Fibroblast of lung (primary cell): ENCODE measurements around the gene KRT8. TPM values are rescaled to one million over a fixed set of nuclear protein-coding genes. Genes with fewer than 3 reads are reported as not detected.

Source experiments
- DNase-seq, 2 donors: peaks; one replicate each; pipeline versions ENCODE4 v3.0.0 to v3.0.0-alpha.2; 2010; ENCODE audit warnings: low read depth in 2 of 2
- H2AFZ ChIP-seq: 2 replicates; pipeline ENCODE4 v1.5.1; 2012; ENCODE audit warnings: low read length, control low read depth, inconsistent platforms
- H3K27ac ChIP-seq: 2 replicates; pipeline ENCODE4 v1.5.1; 2011; ENCODE audit warnings: low read length, control low read depth; ENCODE audit not compliant: insufficient read depth
- H3K27me3 ChIP-seq: 2 replicates; pipeline ENCODE4 v1.5.1; 2011; ENCODE audit warnings: mild to moderate bottlenecking, low read length; ENCODE audit not compliant: control insufficient read depth, insufficient read depth
- H3K36me3 ChIP-seq: 2 replicates; pipeline ENCODE4 v1.5.1; 2011; ENCODE audit warnings: low read length; ENCODE audit not compliant: control insufficient read depth, insufficient read depth
- H3K4me1 ChIP-seq: 2 replicates; pipeline ENCODE4 v1.5.1; 2011; ENCODE audit warnings: low read length; ENCODE audit not compliant: control insufficient read depth, insufficient read depth; ENCODE audit errors: extremely low read depth
- H3K4me2 ChIP-seq: 2 replicates; pipeline ENCODE4 v1.5.1; 2011; ENCODE audit warnings: low read length, control low read depth; ENCODE audit not compliant: insufficient read depth; ENCODE audit errors: extremely low read depth
- H3K4me3 ChIP-seq, 4 experiments: fragments of 200-600 bp in 1 of 4; sonication (generic) in 1 of 4; replicated peaks in 1 of 4; 2 replicates each; pipeline ENCODE4 v1.5.1; 2011 to 2016; ENCODE audit warnings: low read length in 4 of 4, low read depth in 3 of 4, mild to moderate bottlenecking in 3 of 4, control low read depth in 2 of 4, inconsistent platforms in 1 of 4, mixed read lengths in 1 of 4; ENCODE audit not compliant: insufficient read depth in 1 of 4; ENCODE audit errors: control extremely low read depth in 1 of 4
- H3K79me2 ChIP-seq: 2 replicates; pipeline ENCODE4 v1.5.1; 2012; ENCODE audit warnings: mild to moderate bottlenecking, low read length, inconsistent platforms; ENCODE audit not compliant: control insufficient read depth, insufficient read depth
- H3K9ac ChIP-seq: 2 replicates; pipeline ENCODE4 v1.5.1; 2011; ENCODE audit warnings: mild to moderate bottlenecking, low read length, control low read depth; ENCODE audit not compliant: insufficient read depth
- H3K9me3 ChIP-seq: 2 replicates; pipeline ENCODE4 v1.5.1; 2012; ENCODE audit warnings: low read depth, low read length; ENCODE audit not compliant: control insufficient read depth, insufficient read depth
- H4K20me1 ChIP-seq: 2 replicates; pipeline ENCODE4 v1.5.1; 2011; ENCODE audit warnings: low read length; ENCODE audit not compliant: control insufficient read depth, insufficient read depth; ENCODE audit errors: extremely low read depth
- EZH2 ChIP-seq: IDR thresholded peaks from 2 replicates; pipeline ENCODE4 v1.5.1; 2012; ENCODE audit warnings: low read length, control low read depth, mild to moderate bottlenecking; ENCODE audit errors: missing control alignments
- polyA plus RNA-seq, 2 donors: library from polyadenylated mRNA; depleted of rRNA in 1 of 2; stranded (reverse) in 1 of 2; unstranded in 1 of 2; fragments of >200 nt; gene quantifications; 2 replicates each; pipeline ENCODE4 v1.2.1, GENCODE V29; 2011 to 2012; ENCODE audit warnings: missing spikeins in 1 of 2
- total RNA-seq: library from RNA; depleted of rRNA; stranded (reverse); fragments of >200 nt; gene quantifications from 2 replicates; pipeline ENCODE4 v1.2.1, GENCODE V29; 2014
- TF ChIP-seq, protein P1 (sequence below), 2 donors: IDR thresholded peaks in 1 of 2; conservative IDR thresholded peaks in 1 of 2; 1 replicate in 1 of 2; 2 replicates in 1 of 2; pipeline ENCODE4 v1.5.1; 2011 to 2012; ENCODE audit warnings: low read length in 2 of 2, control low read depth in 1 of 2, inconsistent platforms in 1 of 2, low read depth in 1 of 2, mild to moderate bottlenecking in 1 of 2

KRT8 gene
- total and polyA plus RNA-seq, 2 donors (not counting 1 experiment from before 2014, with no cell fraction given): 0.66 to 16.3 TPM

DNA sequence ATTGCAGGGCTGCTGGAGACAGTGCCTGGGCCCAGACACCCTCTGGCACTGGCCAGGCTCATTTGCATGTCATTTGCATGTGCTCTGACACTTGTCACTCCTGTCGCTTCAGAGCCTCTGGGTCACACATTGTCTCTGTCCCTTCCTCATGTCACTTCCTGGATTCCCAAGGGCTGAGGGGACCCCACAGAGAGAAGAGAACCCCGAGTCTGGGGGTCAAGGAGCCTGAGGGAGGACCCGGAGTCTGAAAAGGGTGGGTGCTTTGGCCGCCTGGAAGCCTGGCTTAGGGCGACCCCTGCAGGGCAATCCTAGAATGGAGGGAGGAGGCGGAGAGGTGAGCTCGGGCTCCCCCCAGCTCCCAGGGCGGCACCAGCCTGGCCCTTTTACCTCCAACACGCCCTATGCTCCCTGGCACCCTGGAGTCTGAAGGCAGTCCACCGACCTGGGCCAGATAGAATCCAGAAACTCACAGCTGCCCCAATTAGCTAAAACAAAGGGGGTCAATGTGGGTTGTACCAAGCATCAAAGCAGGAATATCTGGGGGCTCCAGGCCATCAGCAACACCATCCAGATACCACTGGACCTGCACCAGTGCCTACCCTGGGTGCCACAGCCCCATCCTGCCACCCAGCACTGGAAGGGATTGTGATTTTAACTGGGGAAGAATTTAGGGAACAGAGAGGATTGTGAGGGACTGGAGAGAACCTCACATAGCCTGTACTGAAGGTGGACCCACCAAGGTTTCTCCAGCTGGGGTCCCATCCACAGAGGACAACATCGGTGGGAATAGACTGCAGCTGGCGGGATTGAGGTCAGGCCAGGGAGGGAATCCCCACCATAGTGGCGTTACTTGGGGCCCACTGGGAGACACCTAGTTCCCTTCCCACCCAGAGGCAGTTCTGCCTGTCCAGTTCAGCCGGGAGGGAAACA, 34.2 kb downstream of the KRT8 start:
- peaks cover 34% of the 10 kb centered on the region for H3K4me1 ChIP-seq
- H3K79me2 ChIP-seq: no peaks in the 10 kb centered on the region
- peak overlapping the region; percentile 12 for H2AFZ ChIP-seq
- peak overlapping the region; percentile 82 for H3K27ac ChIP-seq
- TF ChIP-seq EZH2: no peak
- TF ChIP-seq, protein P1, sequence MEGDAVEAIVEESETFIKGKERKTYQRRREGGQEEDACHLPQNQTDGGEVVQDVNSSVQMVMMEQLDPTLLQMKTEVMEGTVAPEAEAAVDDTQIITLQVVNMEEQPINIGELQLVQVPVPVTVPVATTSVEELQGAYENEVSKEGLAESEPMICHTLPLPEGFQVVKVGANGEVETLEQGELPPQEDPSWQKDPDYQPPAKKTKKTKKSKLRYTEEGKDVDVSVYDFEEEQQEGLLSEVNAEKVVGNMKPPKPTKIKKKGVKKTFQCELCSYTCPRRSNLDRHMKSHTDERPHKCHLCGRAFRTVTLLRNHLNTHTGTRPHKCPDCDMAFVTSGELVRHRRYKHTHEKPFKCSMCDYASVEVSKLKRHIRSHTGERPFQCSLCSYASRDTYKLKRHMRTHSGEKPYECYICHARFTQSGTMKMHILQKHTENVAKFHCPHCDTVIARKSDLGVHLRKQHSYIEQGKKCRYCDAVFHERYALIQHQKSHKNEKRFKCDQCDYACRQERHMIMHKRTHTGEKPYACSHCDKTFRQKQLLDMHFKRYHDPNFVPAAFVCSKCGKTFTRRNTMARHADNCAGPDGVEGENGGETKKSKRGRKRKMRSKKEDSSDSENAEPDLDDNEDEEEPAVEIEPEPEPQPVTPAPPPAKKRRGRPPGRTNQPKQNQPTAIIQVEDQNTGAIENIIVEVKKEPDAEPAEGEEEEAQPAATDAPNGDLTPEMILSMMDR (conservative IDR thresholded peaks at IDR 0.05 in 1 of 2, IDR thresholded peaks at IDR 0.05 in 1 of 2; ENCODE audit: low read depth in 1 of 2, low read length in 2 of 2): peak; percentile 46 to 73
- peak overlapping the region; percentile 56 for H3K4me2 ChIP-seq
- H3K9me3 ChIP-seq: no peaks in the 10 kb centered on the region
- no peaks in the 10 kb centered on the region for H3K36me3 ChIP-seq
- no peaks in the 10 kb centered on the region for H3K27me3 ChIP-seq
- H3K4me3 ChIP-seq: no peak overlapping the region
- peak in 1 of 2 donors; percentile 30 for DNase-seq
- no peak overlapping the region for H3K9ac ChIP-seq
- H4K20me1 ChIP-seq: no peaks in the 10 kb centered on the region

DNA sequence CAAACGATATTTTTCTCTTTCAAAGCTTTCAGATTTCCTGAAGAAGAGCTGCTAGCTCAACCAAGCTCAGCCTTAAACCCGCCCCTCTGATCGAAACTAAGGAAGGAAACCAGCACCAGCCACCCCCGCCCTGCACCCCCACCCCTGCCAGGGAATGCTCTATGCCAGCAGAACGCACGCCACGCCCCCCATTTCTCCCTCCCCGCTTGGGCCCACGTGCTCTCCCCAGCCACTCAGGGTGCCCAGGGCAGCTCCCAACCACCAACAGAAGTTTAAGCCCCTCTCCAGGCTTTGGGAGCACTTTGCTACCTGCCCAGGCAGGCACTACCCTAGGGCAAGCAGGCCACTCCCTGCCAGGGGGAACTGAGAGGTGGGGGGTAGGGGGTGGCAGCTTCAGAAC, 37.2 kb downstream of the KRT8 start:
- Histone ChIP-seq H3K9me3 (no peaks in the 10 kb centered on the region), H3K36me3 (no peaks in the 10 kb centered on the region), H3K9ac (no peak overlapping the region), H3K4me3 (no peak overlapping the region), H3K4me1 (peaks cover 20% of the 10 kb centered on the region), H3K79me2 (no peaks in the 10 kb centered on the region), H3K27me3 (no peaks in the 10 kb centered on the region), H3K4me2 (no peak overlapping the region), H4K20me1 (no peaks in the 10 kb centered on the region), H3K27ac (no peak overlapping the region), H2AFZ (no peak overlapping the region)
- no peak for TF ChIP-seq EZH2
- TF ChIP-seq, protein P1 (conservative IDR thresholded peaks at IDR 0.05 in 1 of 2, IDR thresholded peaks at IDR 0.05 in 1 of 2; ENCODE audit: low read depth in 1 of 2, low read length in 2 of 2): no peak
- DNase-seq: no peak

DNA sequence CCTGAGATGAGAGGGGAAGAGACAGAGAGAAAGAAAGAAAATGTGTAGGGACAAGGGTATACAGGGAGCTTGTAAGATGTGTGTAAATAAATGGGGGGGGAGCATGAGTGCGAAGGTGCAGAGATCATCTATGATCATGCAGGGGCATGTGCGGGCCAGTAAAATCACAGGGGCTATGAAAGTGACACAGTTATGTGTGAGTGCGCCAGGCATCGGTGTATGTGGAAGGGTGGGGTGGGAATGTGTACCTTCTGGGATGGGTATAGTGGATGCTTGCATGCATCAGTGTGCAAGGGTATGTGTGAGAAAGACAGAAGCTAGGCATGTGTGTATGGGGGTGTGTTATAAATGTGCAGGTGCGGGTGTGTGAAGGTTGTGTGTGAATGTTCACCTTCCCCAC, 37.7 kb downstream of the KRT8 start:
- Histone ChIP-seq H3K79me2 (no peaks in the 10 kb centered on the region), H3K27me3 (no peaks in the 10 kb centered on the region)
- TF ChIP-seq EZH2: no peak
- TF ChIP-seq, protein P1 (conservative IDR thresholded peaks at IDR 0.05 in 1 of 2, IDR thresholded peaks at IDR 0.05 in 1 of 2; ENCODE audit: low read depth in 1 of 2, low read length in 2 of 2): no peak

More for the DNA sequence above, 37.7 kb downstream of the KRT8 start:
- Histone ChIP-seq H4K20me1 (no peaks in the 10 kb centered on the region), H3K4me3 (no peak overlapping the region), H3K4me2 (no peak overlapping the region), H3K4me1 (peaks cover 17% of the 10 kb centered on the region), H3K27ac (no peak overlapping the region), H3K36me3 (no peaks in the 10 kb centered on the region), H3K9ac (no peak overlapping the region), H3K9me3 (no peaks in the 10 kb centered on the region), H2AFZ (no peak overlapping the region)
- no peak for DNase-seq
